B cell (primary cell): ENCODE data around the gene NANOGP8. TPM values are rescaled to one million over a fixed set of nuclear protein-coding genes. Genes with fewer than 3 reads are reported as not detected.
"Not testable (repeated sequence)": the region's sequence is repeated elsewhere in the genome, so short reads cannot be mapped to it uniquely, and the experiment has no call there.

Experiments
- ATAC-seq: fragments of 200-7000 bp; cut with Tn5 transposase; one replicate; pipeline ENCODE4 v1.10.0; 2021; ENCODE audit warnings: low read depth, mild to moderate bottlenecking, moderate number of reproducible peaks, moderate library complexity
- CTCF ChIA-PET: fragments of 350-600 bp; sonication (Branson Sonifier 250); formaldehyde crosslinking; loops from one replicate; lab custom pipeline; 2021; ENCODE audit warnings: antibody characterized with exemption, inconsistent platforms; lab: Charles Lee
- POLR2A ChIA-PET: fragments of 350-600 bp; sonication (Branson Sonifier 250); formaldehyde crosslinking; loops from one replicate; lab custom pipeline; 2021; ENCODE audit warnings: antibody characterized with exemption; lab: Charles Lee
- DNase-seq: peaks from one replicate; pipeline ENCODE4 v3.0.0; 2013
- H2AFZ ChIP-seq: 2 replicates; pipeline ENCODE4 v1.6.1; 2012; ENCODE audit warnings: mild to moderate bottlenecking, low read depth, low read length; ENCODE audit not compliant: insufficient read depth, poor library complexity, severe bottlenecking
- H3K27ac ChIP-seq, 2 donors: 1 replicate in 1 of 2; 2 replicates in 1 of 2; pipeline ENCODE4 v1.5.1; 2012 to 2013; ENCODE audit warnings: low read length in 2 of 2, mild to moderate bottlenecking in 2 of 2, moderate library complexity in 1 of 2
- H3K27me3 ChIP-seq, 4 experiments: fragments of 200-600 bp in 1 of 4; sonication (generic) in 1 of 4; replicated peaks in 1 of 4; 1 replicate in 2 of 4; 2 replicates in 2 of 4; pipeline versions ENCODE4 v1.6.1 to v1.7.0; 2013 to 2016; ENCODE audit warnings: low read length in 3 of 4, mild to moderate bottlenecking in 2 of 4, mixed read lengths in 1 of 4, moderate library complexity in 1 of 4; ENCODE audit not compliant: insufficient read depth in 4 of 4, control insufficient read depth in 3 of 4; ENCODE audit errors: control extremely low read depth in 1 of 4
- H3K36me3 ChIP-seq, 2 experiments: replicated peaks in 1 of 2; 1 replicate in 1 of 2; 2 replicates in 1 of 2; pipeline versions ENCODE4 v1.6.1 to v1.7.1; 2013; ENCODE audit warnings: low read length in 1 of 2; ENCODE audit not compliant: insufficient read depth in 2 of 2, control insufficient read depth in 1 of 2; ENCODE audit errors: control extremely low read depth in 1 of 2, extremely low read depth in 1 of 2
- H3K4me1 ChIP-seq, 2 donors: fragments of 200-600 bp in 1 of 2; sonication (generic) in 1 of 2; 1 replicate in 1 of 2; 2 replicates in 1 of 2; pipeline versions ENCODE4 v1.5.1 to v1.6.1; 2013 to 2017; ENCODE audit warnings: low read length in 2 of 2; ENCODE audit not compliant: control insufficient read depth in 2 of 2, insufficient read depth in 2 of 2
- H3K4me2 ChIP-seq: replicated peaks from 2 replicates; pipeline ENCODE3; 2012; ENCODE audit warnings: mild to moderate bottlenecking, low read depth, low read length; ENCODE audit not compliant: poor library complexity, severe bottlenecking
- H3K4me3 ChIP-seq, 5 experiments: fragments of 200-600 bp in 1 of 5; sonication (generic) in 1 of 5; 1 replicate in 3 of 5; 2 replicates in 2 of 5; pipeline versions ENCODE4 v1.5.1 to v1.7.0; 2011 to 2016; ENCODE audit warnings: low read length in 4 of 5, mild to moderate bottlenecking in 4 of 5, low read depth in 2 of 5, control low read depth in 1 of 5, moderate library complexity in 1 of 5; ENCODE audit not compliant: insufficient read depth in 1 of 5; ENCODE audit errors: control extremely low read depth in 1 of 5, extremely low read depth in 1 of 5
- H3K79me2 ChIP-seq: fragments of 200-600 bp; sonication (generic); one replicate; pipeline ENCODE4 v1.6.0; 2016; ENCODE audit warnings: low read length; ENCODE audit not compliant: control insufficient read depth, insufficient read depth
- H3K9ac ChIP-seq: fragments of 200-600 bp; sonication (generic); 2 replicates; pipeline ENCODE4 v1.6.1; 2017; ENCODE audit warnings: mild to moderate bottlenecking, low read length, moderate library complexity
- H3K9me3 ChIP-seq, 3 donors: one replicate each; pipeline versions ENCODE4 v1.6.1 to v1.7.1; 2013; ENCODE audit warnings: low read length in 2 of 3; ENCODE audit not compliant: control insufficient read depth in 2 of 3, insufficient read depth in 1 of 3; ENCODE audit errors: control extremely low read depth in 1 of 3
- H4K20me1 ChIP-seq: 2 replicates; pipeline ENCODE4 v1.6.0; 2012; ENCODE audit warnings: mild to moderate bottlenecking, low read length; ENCODE audit not compliant: insufficient read depth, control insufficient read depth, poor library complexity, severe bottlenecking
- H3K27ac Mint-ChIP-seq: one replicate; pipeline ENCODE4 v1.8.0; 2021; ENCODE audit warnings: mixed read lengths
- H3K27me3 Mint-ChIP-seq: one replicate; pipeline ENCODE4 v1.8.0; 2021; ENCODE audit warnings: mixed read lengths
- H3K4me1 Mint-ChIP-seq: one replicate; pipeline ENCODE4 v1.8.0; 2021; ENCODE audit warnings: mixed read lengths
- H3K4me3 Mint-ChIP-seq: one replicate; pipeline ENCODE4 v1.8.0; 2021; ENCODE audit warnings: mixed read lengths
- H3K9me3 Mint-ChIP-seq: one replicate; pipeline ENCODE4 v1.8.0; 2022; ENCODE audit warnings: mixed read lengths; ENCODE audit not compliant: insufficient read depth
- WGBS: methylation state at CpG from one replicate; pipeline ENCODE4 v1.1.5; 2013; ENCODE audit warnings: missing lambda C conversion rate; ENCODE audit not compliant: insufficient coverage; 5-methylcytosine and 5-hydroxymethylcytosine counted together
- intact Hi-C: fragments of 100-400 bp; cut with micrococcal nuclease; formaldehyde crosslinking; loops from one replicate; pipeline ENCODE4 v1.10.0; 2022
- polyA plus RNA-seq: library from polyadenylated mRNA; depleted of rRNA; stranded (reverse); fragments of >200 nt; gene quantifications from 2 replicates; pipeline ENCODE4 v1.2.3, GENCODE V29; 2012
- total RNA-seq, 2 donors: library from RNA; stranded (reverse); fragments of 120-200 nt in 1 of 2; gene quantifications; 1 replicate in 1 of 2; 2 replicates in 1 of 2; pipeline versions ENCODE4 v1.2.3 to v1.2.4, GENCODE V29; 2013 to 2022

NANOGP8 gene
- total and polyA plus RNA-seq, 2 donors (not counting 1 experiment from before 2014, with no cell fraction given) = 0.18 TPM; not detected in 1

DNA sequence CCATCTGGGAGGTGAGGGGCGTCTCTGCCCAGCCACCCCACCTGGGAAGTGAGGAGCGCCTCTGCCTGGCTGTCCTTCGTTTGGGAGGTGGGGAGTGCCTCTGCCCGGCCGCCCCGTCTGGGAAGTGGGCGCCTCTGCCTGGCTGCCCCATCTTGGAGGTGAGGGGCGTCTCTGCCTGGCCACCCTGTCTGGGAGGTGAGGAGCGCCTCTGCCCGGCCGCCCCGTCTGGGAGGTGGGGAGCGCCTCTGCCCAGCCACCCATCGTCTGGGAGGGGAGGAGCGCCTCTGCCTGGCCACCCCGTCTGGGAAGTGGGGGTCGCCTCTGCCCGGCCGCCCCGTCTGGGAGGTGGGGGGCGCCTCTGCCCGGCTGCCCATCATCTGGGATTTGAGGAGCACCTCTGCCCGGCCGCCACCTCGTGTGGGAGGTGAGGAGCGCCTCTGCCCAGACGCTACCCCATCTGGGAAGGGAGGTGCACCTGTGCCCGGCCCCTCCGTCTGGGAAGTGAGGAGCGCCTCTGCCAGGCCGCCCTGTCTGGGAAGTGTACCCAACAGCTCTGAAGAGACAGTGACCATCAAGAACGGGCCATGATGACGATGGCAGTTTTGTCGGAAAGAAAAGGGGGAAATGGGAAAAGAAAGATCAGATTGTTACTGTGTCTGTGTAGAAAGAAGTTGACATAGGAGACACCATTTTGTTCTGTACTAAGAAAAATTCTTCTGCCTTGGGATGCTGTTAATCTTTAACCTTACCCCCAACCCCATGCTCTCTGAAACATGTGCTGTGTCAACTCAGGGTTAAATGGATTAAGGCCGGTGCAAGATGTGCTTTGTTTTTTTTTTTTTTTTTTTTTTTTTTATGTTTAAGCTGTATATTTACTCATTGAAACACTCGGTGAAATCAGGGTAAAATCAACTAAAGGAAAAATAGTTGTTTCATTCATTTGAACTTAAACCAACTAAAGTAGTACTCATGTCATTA lies 2.4 kb downstream of the NANOGP8 start:
- H3K36me3 ChIP-seq, intact Hi-C loops, H3K27me3 ChIP-seq, DNase-seq, ATAC-seq, H3K4me3 Mint-ChIP-seq, H3K79me2 ChIP-seq, H4K20me1 ChIP-seq, H3K4me2 ChIP-seq, H3K4me1 ChIP-seq, H3K9ac ChIP-seq, H3K27me3 Mint-ChIP-seq, H3K27ac ChIP-seq, H3K4me3 ChIP-seq, H2AFZ ChIP-seq, POLR2A ChIA-PET, CTCF ChIA-PET, H3K4me1 Mint-ChIP-seq, H3K9me3 Mint-ChIP-seq, H3K27ac Mint-ChIP-seq: not testable (repeated sequence)
- peaks cover 0 to 16% (median 0%) of the 10 kb centered on the region in 3 donors for H3K9me3 ChIP-seq
- WGBS = 97% methylated on average over 23 of the region's 36 CpGs

DNA sequence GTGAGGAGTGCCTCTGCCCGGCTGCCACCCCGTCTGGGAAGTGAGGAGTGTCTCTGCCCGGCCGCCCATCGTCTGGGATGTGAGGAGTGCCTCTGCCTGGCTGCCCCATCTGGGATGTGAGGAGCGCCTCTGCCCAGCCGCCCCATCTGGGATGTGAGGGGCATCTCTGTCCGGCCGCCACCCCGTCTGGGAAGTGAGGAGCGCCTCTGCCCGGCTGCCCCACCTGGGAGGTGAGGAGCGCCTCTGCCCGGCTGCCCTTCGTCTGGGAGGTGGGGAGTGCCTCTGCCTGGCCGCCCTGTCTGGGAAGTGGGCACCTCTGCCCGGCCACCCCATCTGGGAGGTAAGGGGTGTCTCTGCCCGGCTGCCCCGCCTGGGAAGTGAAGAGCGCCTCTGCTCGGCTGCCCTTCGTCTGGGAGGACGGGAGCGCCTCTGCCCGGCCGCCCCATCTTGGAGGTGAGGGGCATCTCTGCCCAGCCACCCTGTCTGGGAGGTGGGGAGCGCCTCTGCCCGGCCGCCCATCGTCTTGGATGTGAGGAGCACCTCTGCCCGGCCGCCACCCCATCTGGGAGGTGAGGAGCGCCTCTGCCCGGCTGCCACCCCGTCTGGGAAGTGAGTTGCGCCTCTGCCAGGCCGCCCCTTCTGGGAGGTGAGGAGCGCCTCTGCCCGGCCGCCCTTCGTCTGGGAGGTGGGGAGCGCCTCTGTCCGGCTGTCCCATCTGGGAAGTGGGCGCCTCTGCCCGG lies 3.3 kb downstream of the NANOGP8 start:
- H3K4me2 ChIP-seq, POLR2A ChIA-PET, H3K4me1 ChIP-seq, intact Hi-C loops, H3K79me2 ChIP-seq, H3K27ac ChIP-seq, H4K20me1 ChIP-seq, H3K9me3 Mint-ChIP-seq, H3K9ac ChIP-seq, H2AFZ ChIP-seq, H3K27ac Mint-ChIP-seq, H3K27me3 ChIP-seq, DNase-seq, H3K36me3 ChIP-seq, H3K4me3 Mint-ChIP-seq, CTCF ChIA-PET, H3K4me1 Mint-ChIP-seq, H3K4me3 ChIP-seq, H3K27me3 Mint-ChIP-seq, ATAC-seq: not testable (repeated sequence)
- peaks cover 0 to 16% (median 0%) of the 10 kb centered on the region in 3 donors for H3K9me3 ChIP-seq
- WGBS = 95% methylated on average over 42 of the region's 45 CpGs
